DOHH2 (cell line): ENCODE results near the gene SLC17A8.

Source experiments
- H3F3A ChIP-seq: fragments of 200-600 bp; sonication (generic), shearing (Covaris generic); 2 replicates; pipeline ENCODE4 v1.6.0; 2016; ENCODE audit warnings: antibody characterized with exemption, mild to moderate bottlenecking; ENCODE audit not compliant: control insufficient read depth, insufficient read depth
- H3K27ac ChIP-seq: fragments of 200-600 bp; sonication (generic); 2 replicates; pipeline ENCODE4 v1.5.1; 2014; ENCODE audit warnings: low read depth, mild to moderate bottlenecking, low read length, moderate library complexity
- H3K27me3 ChIP-seq: fragments of 200-600 bp; sonication (generic); 2 replicates; pipeline ENCODE4 v1.6.1; 2014; ENCODE audit warnings: mild to moderate bottlenecking, low read length, mixed read lengths; ENCODE audit not compliant: control insufficient read depth
- H3K36me3 ChIP-seq: fragments of 200-600 bp; sonication (generic); 2 replicates; pipeline ENCODE4 v1.6.1; 2014; ENCODE audit warnings: mild to moderate bottlenecking, low read length, moderate library complexity, mixed read lengths; ENCODE audit not compliant: control insufficient read depth
- H3K4me1 ChIP-seq: fragments of 200-600 bp; sonication (generic); 2 replicates; pipeline ENCODE4 v1.6.1; 2014; ENCODE audit warnings: mild to moderate bottlenecking, low read length, mixed read lengths; ENCODE audit not compliant: control insufficient read depth
- H3K4me2 ChIP-seq: fragments of 200-600 bp; sonication (generic); 2 replicates; pipeline ENCODE4 v1.6.0; 2014; ENCODE audit warnings: mild to moderate bottlenecking, low read length, moderate library complexity
- H3K4me3 ChIP-seq: fragments of 200-600 bp; sonication (generic); 2 replicates; pipeline ENCODE4 v1.5.1; 2014; ENCODE audit warnings: mild to moderate bottlenecking, low read length, mixed read lengths
- H3K79me2 ChIP-seq: fragments of 200-600 bp; sonication (generic); 2 replicates; pipeline ENCODE4 v1.6.1; 2014; ENCODE audit warnings: mild to moderate bottlenecking, low read length, mixed read lengths; ENCODE audit not compliant: control insufficient read depth
- H3K9me2 ChIP-seq: fragments of 200-600 bp; sonication (generic); replicated peaks from 2 replicates; pipeline ENCODE4 v1.6.1; 2014; ENCODE audit warnings: mild to moderate bottlenecking, low read length, mixed read lengths; ENCODE audit not compliant: control insufficient read depth
- H3K9me3 ChIP-seq: fragments of 200-600 bp; sonication (generic); 2 replicates; pipeline ENCODE4 v1.6.1; 2014; ENCODE audit warnings: antibody characterized with exemption, low read length, mixed read lengths; ENCODE audit not compliant: control insufficient read depth, insufficient read depth
- H4K20me1 ChIP-seq: fragments of 200-600 bp; sonication (generic); 2 replicates; pipeline ENCODE4 v1.6.0; 2014; ENCODE audit warnings: low read depth, mild to moderate bottlenecking, antibody characterized with exemption, low read length, moderate library complexity; ENCODE audit not compliant: control insufficient read depth, insufficient read depth
- CTCF ChIP-seq: fragments of 200-600 bp; sonication (generic); IDR thresholded peaks from one replicate; pipeline ENCODE4 v1.5.1; 2014; ENCODE audit warnings: antibody characterized with exemption, mild to moderate bottlenecking, low read depth, low read length; ENCODE audit not compliant: poor library complexity, severe bottlenecking
- EZH2phosphoT487 ChIP-seq: fragments of 200-600 bp; sonication (generic); IDR thresholded peaks from 2 replicates; pipeline ENCODE4 v1.6.1; 2017; ENCODE audit warnings: borderline replicate concordance, mild to moderate bottlenecking, antibody characterized with exemption, low read length, moderate library complexity, mixed read lengths

SLC17A8 gene

DNA sequence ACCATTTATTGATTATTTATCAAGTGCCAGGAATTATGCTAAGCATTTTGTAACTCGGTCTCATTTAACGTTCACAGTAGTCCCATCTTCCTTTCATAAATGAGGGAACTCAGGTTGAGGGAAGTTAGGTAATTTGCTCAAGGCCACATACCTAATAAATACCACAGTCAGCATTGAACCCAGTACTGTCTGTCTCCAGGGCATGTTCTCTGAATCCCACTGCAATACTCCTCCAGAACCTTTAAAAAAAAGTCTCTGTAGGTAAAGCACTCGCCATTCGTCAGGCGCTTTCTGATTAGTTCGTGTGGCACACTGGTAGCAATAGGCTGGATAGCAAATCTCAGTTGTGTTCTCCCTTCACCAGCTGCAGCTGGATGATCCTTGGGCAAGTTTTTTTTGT lies 14.3 kb downstream of the SLC17A8 start:
- no peak overlapping the region for H3K27ac ChIP-seq
- TF ChIP-seq EZH2phosphoT487 (no peak), CTCF (no peak)
- H3K4me2 ChIP-seq: no peak overlapping the region
- no peaks in the 10 kb centered on the region for H3K27me3 ChIP-seq
- no peaks in the 10 kb centered on the region for H3F3A ChIP-seq
- H4K20me1 ChIP-seq: no peaks in the 10 kb centered on the region
- H3K9me3 ChIP-seq: no peaks in the 10 kb centered on the region
- H3K79me2 ChIP-seq: no peaks in the 10 kb centered on the region
- no peak overlapping the region for H3K4me3 ChIP-seq
- H3K36me3 ChIP-seq: no peaks in the 10 kb centered on the region
- H3K9me2 ChIP-seq: no peaks in the 10 kb centered on the region
- no peaks in the 10 kb centered on the region for H3K4me1 ChIP-seq

DNA sequence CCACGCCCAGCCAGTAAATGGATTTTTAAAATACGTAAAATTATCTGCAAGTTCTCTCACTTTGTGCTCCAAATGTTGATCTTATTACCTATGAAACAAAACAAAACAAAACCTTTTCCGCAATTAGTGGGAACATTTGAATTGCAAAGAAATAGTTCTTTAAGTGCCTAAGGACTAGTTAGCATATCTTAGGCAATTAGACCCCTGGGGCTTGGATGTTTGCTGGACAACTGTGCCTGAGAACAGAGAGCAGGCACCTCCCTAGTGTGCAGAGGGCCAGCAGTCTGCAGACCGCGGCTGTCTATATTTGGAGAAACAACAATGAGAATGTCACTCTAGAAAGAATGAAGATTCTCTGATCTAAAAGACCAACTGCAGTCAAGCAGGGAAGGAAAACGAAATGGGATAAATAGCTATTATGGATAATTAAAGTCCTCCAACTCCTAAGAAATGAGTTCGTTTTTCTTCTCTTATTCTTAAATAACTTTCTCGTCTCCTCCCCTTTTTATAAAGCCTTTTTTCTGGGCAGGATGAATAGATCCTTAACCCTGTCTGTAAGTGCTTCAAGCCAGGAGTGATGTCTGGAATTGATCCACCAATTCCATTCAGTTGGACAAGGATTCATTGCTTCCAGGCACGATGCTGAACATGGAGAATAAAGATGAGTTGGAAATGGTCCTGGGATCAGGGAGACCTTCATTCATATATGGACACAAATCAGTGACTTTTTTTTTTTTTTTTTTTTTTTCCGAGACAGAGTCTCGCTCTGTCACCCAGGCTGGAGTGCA lies 16.2 kb downstream of the SLC17A8 start:
- TF ChIP-seq EZH2phosphoT487: no peak
- no peak for TF ChIP-seq CTCF
- Histone ChIP-seq H3F3A (no peaks in the 10 kb centered on the region), H3K79me2 (no peaks in the 10 kb centered on the region), H3K4me3 (no peak overlapping the region), H3K9me2 (no peaks in the 10 kb centered on the region), H3K4me1 (no peaks in the 10 kb centered on the region), H3K27ac (no peak overlapping the region), H3K9me3 (no peaks in the 10 kb centered on the region), H3K36me3 (no peaks in the 10 kb centered on the region), H4K20me1 (no peaks in the 10 kb centered on the region), H3K4me2 (no peak overlapping the region), H3K27me3 (no peaks in the 10 kb centered on the region)

DNA sequence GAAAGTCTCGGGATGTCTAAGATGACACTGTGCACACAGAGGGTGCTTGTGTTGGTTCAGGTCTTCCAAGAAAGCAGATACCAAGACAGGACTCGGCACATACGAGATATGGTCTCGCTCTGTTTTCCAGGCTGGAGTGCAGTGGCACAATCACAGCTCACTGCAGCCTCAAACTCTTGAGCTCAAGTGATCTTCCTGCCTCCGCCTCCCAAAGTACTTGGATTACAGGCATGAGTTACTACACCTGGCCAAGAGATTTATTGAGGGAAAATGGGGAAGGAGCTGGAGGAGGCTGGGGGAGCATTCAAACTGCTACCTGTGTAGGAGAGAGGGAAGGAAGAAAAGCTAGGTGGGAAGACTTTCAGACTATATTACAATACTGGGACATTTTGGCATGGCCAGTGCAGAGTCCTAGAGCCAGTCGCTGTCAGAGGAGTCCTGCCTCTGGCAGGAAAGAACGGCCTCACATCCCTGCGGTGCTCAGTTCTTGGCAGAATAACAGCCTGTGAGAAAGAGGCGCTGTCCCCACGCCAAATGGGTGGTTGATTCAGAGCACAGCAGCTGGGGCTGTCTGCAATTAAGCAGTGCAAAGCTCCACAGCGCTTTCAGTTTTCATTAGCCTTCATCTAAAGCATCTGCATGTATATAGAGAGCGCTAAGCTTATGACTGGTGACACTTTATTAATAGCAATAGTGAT lies 18.3 kb downstream of the SLC17A8 start:
- H3K27ac ChIP-seq: no peak overlapping the region
- H3K4me2 ChIP-seq: no peak overlapping the region
- H3K4me3 ChIP-seq: no peak overlapping the region
- no peaks in the 10 kb centered on the region for H3K9me2 ChIP-seq
- no peak for TF ChIP-seq CTCF
- TF ChIP-seq EZH2phosphoT487: no peak
- no peaks in the 10 kb centered on the region for H3K9me3 ChIP-seq
- no peaks in the 10 kb centered on the region for H3F3A ChIP-seq
- no peaks in the 10 kb centered on the region for H4K20me1 ChIP-seq
- H3K79me2 ChIP-seq: no peaks in the 10 kb centered on the region
- no peaks in the 10 kb centered on the region for H3K36me3 ChIP-seq
- no peaks in the 10 kb centered on the region for H3K4me1 ChIP-seq
- H3K27me3 ChIP-seq: no peaks in the 10 kb centered on the region
